ENCODE measurements around the gene GPLD1.

GPLD1 gene

DNA sequence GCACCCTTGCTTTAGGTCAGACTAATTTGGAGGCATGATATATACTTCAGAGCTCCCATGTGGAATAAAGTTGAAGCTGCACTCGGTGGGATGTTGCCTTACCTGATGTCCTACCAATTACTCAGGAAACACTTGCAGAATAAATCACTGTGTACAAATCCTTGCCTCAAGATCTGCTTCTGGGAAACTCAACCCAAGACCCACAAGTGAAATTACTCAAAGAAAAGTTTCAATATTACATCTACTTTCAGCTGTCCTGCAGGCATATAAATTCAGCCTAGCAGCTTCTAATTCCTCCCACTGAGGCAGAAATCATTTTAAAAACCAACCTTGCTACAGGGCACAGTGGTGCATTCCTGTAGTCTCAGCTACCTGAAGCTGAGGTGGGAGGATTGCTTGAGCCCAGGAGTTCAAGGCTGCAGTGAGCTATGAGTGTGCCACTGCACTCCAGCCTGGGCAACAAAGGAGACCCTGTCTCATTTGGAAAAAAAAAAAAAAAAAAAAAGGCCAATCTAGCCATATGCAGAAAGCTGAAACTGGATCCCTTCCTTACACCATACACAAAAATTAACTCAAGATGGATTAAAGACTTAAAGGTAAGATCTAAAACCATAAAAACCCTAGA lies 110.8 kb downstream of the GPLD1 start:
- no peak for DNase-seq
